NCI-H2196 (cell line): Measurements from ENCODE around the gene ZBTB32.

Experiments
- DNase-seq: peaks from one replicate; lab custom pipeline; 2025; ENCODE audit not compliant: unreplicated experiment; lab: John Stamatoyannopoulos, UW

Gene ZBTB32

DNA sequence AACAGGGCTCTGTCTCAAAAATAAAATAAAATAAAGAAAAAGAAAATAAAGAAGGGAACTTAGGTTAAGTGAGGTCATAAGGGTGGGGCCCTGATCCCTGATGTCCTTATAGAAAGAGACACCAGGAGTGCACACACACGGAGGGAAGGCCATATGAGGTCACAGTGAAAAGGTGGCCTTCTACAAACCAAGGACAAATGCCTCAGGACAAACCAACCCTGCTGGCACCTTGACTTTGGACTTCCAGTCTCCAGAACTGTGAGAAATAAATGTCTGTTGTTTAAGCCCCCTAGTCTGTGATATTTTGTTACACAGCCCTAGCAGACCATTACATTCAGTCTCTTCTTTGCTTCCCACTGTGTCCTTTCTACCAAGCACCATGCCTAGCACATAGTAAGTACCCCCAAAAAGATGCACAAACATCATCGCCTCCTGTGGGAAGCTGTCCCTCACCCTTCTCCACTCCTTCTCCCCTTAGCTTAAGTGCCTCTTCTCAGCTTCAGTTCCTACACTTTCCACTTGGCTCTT is 8.4 kb upstream of the ZBTB32 start:
- no peak for DNase-seq

DNA sequence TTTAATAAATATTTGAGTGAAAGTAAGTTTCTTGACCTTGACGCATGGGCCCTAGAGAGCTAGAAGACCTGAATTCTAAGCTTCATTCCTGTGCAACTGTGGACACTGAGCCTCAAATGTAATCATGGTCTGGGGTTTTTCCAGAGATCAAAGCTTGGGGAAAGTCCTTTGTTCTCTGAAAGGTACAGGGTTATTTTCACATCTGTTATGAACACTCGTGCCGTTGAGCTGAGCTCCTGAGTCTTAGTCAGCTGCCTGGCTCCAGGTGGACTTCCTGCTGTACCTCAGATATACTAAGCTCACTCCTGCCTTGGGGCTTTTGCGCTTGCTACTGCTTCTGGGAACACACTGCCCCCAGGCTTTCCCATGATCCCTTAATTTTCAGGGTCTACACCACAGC is 7.5 kb upstream of the ZBTB32 start:
- DNase-seq, result no peak

GRCh38 chr19:35702223-35703012 is 1.9 kb upstream of the ZBTB32 start:
- DNase-seq, result peak; percentile 98

GRCh38 chr19:35703343-35703742 is 1.0 kb upstream of the ZBTB32 start:
- peak; percentile 63 for DNase-seq

GRCh38 chr19:35708391-35708790 is 4.0 kb downstream of the ZBTB32 start:
- no peak for DNase-seq

- no peak for DNase-seq
These were observed 6.7 kb downstream of the ZBTB32 start for GRCh38 chr19:35710784-35711723.

DNA sequence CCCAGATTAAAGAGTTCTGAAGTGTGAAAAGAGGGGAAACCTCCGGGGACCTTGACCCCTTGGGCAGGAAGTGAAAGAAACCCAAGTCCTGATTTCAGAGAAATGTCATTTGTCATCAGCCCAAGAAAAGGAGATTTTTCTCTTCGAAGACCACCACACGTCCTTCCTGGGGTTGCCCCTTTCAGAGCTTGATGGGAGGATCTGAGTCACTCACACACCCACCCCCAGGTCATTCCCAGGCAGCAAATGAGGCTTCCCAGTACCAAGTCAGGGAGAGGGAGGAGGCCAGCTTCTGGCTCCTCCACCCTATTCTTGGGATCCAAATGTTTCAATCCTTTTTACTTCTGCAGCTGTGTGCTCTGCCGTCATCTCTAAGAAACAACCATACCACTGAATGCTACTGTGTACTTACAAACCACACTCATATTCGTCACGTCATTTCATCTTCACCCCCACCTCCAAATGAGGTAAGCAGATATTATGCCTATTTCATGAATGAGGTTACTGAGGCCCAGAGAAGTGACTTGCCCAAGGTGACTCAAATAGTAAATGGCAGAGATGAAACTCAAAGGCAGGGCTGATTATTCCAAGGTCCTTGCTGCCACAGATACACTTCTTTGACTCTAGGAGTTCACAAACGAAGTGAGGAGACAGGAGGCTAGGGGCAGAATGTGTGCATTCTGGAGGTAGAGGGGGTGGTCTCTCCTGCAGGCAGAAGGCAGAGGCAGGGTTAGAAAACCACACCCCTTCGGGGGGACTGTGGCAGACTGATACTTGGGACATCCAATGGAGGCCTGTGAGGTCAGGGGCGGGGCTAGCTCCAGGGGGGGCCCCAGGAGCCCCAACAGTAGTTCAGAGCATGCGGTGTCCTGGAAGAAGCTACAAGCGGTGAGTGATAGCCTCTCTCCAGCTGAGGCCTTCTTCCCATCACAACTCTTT is 8.5 kb downstream of the ZBTB32 start:
- DNase-seq, result no peak

- no peak for DNase-seq
These were observed 9.1 kb downstream of the ZBTB32 start for GRCh38 chr19:35713506-35713850.

GRCh38 chr19:35713904-35714495 is 9.6 kb downstream of the ZBTB32 start:
- DNase-seq, result no peak

GRCh38 chr19:35714601-35715354 is 10.4 kb downstream of the ZBTB32 start:
- peak; percentile 17 for DNase-seq

- DNase-seq, result no peak
These were observed 11.0 kb downstream of the ZBTB32 start for GRCh38 chr19:35715355-35715809.

- DNase-seq, result no peak
These were observed 11.8 kb downstream of the ZBTB32 start for GRCh38 chr19:35715981-35716800.

GRCh38 chr19:35716801-35717664 is 12.7 kb downstream of the ZBTB32 start:
- DNase-seq, result peak; percentile 87

- peak; percentile 93 for DNase-seq
These were observed 13.4 kb downstream of the ZBTB32 start, which contains the start of gene KMT2B for GRCh38 chr19:35717665-35718344. KMT2B (plus strand) TSS chr19:35718003; CDS start chr19:35718019, 16 bp downstream.

GRCh38 chr19:35718345-35719041 is 14.1 kb downstream of the ZBTB32 start:
- no peak for DNase-seq

DNA sequence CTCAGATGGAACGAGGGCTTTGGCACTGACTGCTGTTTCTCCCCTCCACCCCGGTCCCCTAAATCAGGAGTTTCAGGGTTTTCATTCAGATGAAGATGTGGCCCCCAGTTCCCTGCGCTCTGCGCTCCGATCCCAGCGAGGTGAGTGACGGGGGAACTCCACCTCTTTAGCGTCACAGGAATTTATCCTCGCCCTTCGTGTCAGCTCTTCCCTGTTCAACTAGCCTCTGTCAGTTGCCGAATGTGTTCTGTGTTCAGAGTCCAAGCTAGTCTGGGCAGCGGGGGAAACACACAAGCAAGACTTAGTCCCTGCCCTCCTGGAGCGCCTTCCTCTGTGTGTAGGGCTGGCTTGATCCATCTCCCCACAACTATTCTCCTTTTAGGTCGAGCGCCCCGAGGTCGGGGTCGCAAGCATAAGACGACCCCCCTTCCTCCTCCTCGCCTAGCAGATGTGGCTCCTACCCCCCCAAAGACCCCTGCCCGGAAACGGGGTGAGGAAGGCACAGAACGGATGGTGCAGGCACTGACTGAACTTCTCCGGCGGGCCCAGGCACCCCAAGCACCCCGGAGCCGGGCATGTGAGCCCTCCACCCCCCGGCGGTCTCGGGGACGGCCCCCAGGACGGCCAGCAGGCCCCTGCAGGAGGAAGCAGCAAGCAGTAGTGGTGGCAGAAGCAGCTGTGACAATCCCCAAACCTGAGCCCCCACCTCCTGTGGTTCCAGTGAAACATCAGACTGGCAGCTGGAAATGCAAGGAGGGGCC is 15.2 kb downstream of the ZBTB32 start:
- no peak for DNase-seq
